ENCODE measurements around the gene CPT2. TPM values are rescaled to one million over a fixed set of nuclear protein-coding genes. Genes with fewer than 3 reads are reported as not detected.
A peak's percentile ranks its signal among the peaks of the same experiment; 100 is the strongest.

The CPT2 gene
- 13.4 and 18.3 TPM in 2 replicates for total RNA-seq
- 17.2 and 17.3 TPM in 2 replicates for polyA plus RNA-seq
- 11.4 TPM in 2 replicates for polyA plus RNA-seq (2012)
- 12.4 and 14.3 TPM in 2 replicates for polyA minus RNA-seq (ENCODE audit: low replicate concordance)

DNA sequence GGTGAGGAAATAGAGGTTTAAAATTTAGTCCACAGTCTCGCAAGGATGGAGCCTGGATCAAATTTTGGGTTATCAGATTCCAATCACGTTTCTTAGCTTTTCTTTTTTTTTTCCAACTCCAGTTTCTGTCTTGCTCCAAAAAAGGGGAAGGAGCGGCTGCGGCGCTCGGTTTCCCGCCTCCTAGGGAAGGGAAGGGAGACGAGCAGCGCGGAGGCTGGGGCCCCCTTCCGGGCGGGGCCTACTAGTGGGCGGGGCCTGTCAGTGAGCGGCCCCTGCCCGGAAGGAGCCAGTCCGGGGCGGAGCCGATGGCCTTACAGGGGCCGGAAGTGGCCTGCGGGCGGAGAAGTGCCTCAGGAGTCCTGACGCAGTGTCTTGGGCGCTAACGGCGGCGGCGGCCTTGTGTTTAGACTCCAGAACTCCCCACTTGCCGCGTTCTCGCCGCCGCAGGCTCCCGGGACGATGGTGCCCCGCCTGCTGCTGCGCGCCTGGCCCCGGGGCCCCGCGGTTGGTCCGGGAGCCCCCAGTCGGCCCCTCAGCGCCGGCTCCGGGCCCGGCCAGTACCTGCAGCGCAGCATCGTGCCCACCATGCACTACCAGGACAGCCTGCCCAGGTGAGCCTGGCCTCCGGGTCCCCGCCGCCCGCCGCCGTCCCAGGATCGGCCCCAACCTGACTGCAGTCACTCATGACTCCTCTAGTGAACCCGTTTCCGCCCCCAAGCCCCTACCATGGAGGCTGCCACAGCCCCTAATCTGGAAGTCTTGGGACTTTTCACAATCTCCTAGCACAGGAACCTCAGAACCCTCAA lies at the start of gene CPT2:
Gene CPT2, plus strand, starts transcription at position 340 of the 806 bp plus-strand sequence. Its CDS starts 120 bp downstream, at position 460.
- Histone ChIP-seq H3K9me3 (ENCODE audit: control insufficient read depth, insufficient read depth, low read depth, low read length) (no peaks in the 10 kb centered on the region), H3K79me2 (ENCODE audit: control insufficient read depth, insufficient read depth, low read length) (peaks cover 10% of the 10 kb centered on the region), H2AFZ (ENCODE audit: low read length) (peak within 1 kb of the TSS; percentile 61), H3K9ac (ENCODE audit: insufficient read depth, low read length) (peak within 1 kb of the TSS; percentile 98), H3K4me1 (ENCODE audit: control insufficient read depth, extremely low read depth, insufficient read depth, low read length) (peaks cover 17% of the 10 kb centered on the region), H3K27ac (ENCODE audit: insufficient read depth, low read length) (peak within 1 kb of the TSS; percentile 96), H4K20me1 (ENCODE audit: control insufficient read depth, extremely low read depth, insufficient read depth, low read length) (no peaks in the 10 kb centered on the region), H3K27me3 (ENCODE audit: control insufficient read depth, insufficient read depth, low read length) (no peaks in the 10 kb centered on the region), H3K4me3 (replicated peaks in 1 of 4; ENCODE audit: control extremely low read depth in 1 of 4, insufficient read depth in 1 of 4, low read depth in 3 of 4, low read length in 4 of 4) (peak within 1 kb of the TSS; percentile 87 to 98 (median 88)), H3K4me2 (ENCODE audit: extremely low read depth, insufficient read depth, low read length) (peak within 1 kb of the TSS; percentile 94), H3K36me3 (ENCODE audit: control insufficient read depth, insufficient read depth, low read length) (no peaks in the 10 kb centered on the region)
- peak; percentile 91 to 92 for DNase-seq (ENCODE audit: low read depth in 2 of 2)
- no peak for TF ChIP-seq EZH2 (IDR thresholded peaks at IDR 0.05; ENCODE audit: low read length, missing control alignments)
- TF ChIP-seq, protein P1, sequence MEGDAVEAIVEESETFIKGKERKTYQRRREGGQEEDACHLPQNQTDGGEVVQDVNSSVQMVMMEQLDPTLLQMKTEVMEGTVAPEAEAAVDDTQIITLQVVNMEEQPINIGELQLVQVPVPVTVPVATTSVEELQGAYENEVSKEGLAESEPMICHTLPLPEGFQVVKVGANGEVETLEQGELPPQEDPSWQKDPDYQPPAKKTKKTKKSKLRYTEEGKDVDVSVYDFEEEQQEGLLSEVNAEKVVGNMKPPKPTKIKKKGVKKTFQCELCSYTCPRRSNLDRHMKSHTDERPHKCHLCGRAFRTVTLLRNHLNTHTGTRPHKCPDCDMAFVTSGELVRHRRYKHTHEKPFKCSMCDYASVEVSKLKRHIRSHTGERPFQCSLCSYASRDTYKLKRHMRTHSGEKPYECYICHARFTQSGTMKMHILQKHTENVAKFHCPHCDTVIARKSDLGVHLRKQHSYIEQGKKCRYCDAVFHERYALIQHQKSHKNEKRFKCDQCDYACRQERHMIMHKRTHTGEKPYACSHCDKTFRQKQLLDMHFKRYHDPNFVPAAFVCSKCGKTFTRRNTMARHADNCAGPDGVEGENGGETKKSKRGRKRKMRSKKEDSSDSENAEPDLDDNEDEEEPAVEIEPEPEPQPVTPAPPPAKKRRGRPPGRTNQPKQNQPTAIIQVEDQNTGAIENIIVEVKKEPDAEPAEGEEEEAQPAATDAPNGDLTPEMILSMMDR (conservative IDR thresholded peaks at IDR 0.05 in 1 of 2, IDR thresholded peaks at IDR 0.05 in 1 of 2; ENCODE audit: low read depth in 1 of 2, low read length in 2 of 2): peak in 1 of 2 donors; percentile 9

DNA sequence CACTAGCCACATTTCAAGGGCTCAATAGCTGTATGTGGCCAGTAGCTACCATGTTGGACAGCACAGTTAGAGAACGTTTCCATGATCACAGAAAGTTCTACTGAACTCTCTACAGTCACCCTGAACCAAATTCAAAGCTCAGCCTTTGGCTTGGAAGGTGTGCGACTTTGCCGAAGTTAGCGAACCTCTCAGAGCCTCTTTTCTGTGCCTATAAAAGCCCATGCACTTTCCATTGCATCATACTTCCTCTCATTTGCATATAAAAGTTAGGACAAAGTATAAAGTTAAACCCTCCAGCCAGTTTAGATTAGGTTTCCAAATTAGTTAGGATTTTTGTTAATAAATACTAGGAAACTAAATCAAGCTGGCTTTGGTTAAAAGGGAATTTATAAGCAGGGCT lies 49.5 kb upstream of the CPT2 start:
- Histone ChIP-seq H3K27me3 (ENCODE audit: control insufficient read depth, insufficient read depth, low read length) (no peaks in the 10 kb centered on the region), H3K4me1 (ENCODE audit: control insufficient read depth, extremely low read depth, insufficient read depth, low read length) (peaks cover 18% of the 10 kb centered on the region), H2AFZ (ENCODE audit: low read length) (no peak overlapping the region), H3K79me2 (ENCODE audit: control insufficient read depth, insufficient read depth, low read length) (no peaks in the 10 kb centered on the region), H3K9ac (ENCODE audit: insufficient read depth, low read length) (no peak overlapping the region), H3K4me3 (replicated peaks in 1 of 4; ENCODE audit: control extremely low read depth in 1 of 4, insufficient read depth in 1 of 4, low read depth in 3 of 4, low read length in 4 of 4) (no peak overlapping the region), H3K36me3 (ENCODE audit: control insufficient read depth, insufficient read depth, low read length) (no peaks in the 10 kb centered on the region), H3K9me3 (ENCODE audit: control insufficient read depth, insufficient read depth, low read depth, low read length) (no peaks in the 10 kb centered on the region), H4K20me1 (ENCODE audit: control insufficient read depth, extremely low read depth, insufficient read depth, low read length) (no peaks in the 10 kb centered on the region), H3K4me2 (ENCODE audit: extremely low read depth, insufficient read depth, low read length) (no peak overlapping the region), H3K27ac (ENCODE audit: insufficient read depth, low read length) (peak overlapping the region; percentile 97)
- no peak for DNase-seq (ENCODE audit: low read depth in 2 of 2)
- TF ChIP-seq, protein P1 (conservative IDR thresholded peaks at IDR 0.05 in 1 of 2, IDR thresholded peaks at IDR 0.05 in 1 of 2; ENCODE audit: low read depth in 1 of 2, low read length in 2 of 2): no peak
- TF ChIP-seq EZH2 (IDR thresholded peaks at IDR 0.05; ENCODE audit: low read length, missing control alignments): no peak

GRCh38 chr1:53148123-53148522 lies 48.5 kb upstream of the CPT2 start:
- Histone ChIP-seq H3K79me2 (ENCODE audit: control insufficient read depth, insufficient read depth, low read length) (no peaks in the 10 kb centered on the region), H3K4me2 (ENCODE audit: extremely low read depth, insufficient read depth, low read length) (no peak overlapping the region), H2AFZ (ENCODE audit: low read length) (no peak overlapping the region), H3K36me3 (ENCODE audit: control insufficient read depth, insufficient read depth, low read length) (no peaks in the 10 kb centered on the region), H3K4me3 (replicated peaks in 1 of 4; ENCODE audit: control extremely low read depth in 1 of 4, insufficient read depth in 1 of 4, low read depth in 3 of 4, low read length in 4 of 4) (no peak overlapping the region), H3K27me3 (ENCODE audit: control insufficient read depth, insufficient read depth, low read length) (no peaks in the 10 kb centered on the region), H3K27ac (ENCODE audit: insufficient read depth, low read length) (no peak overlapping the region), H3K9ac (ENCODE audit: insufficient read depth, low read length) (no peak overlapping the region), H4K20me1 (ENCODE audit: control insufficient read depth, extremely low read depth, insufficient read depth, low read length) (no peaks in the 10 kb centered on the region), H3K4me1 (ENCODE audit: control insufficient read depth, extremely low read depth, insufficient read depth, low read length) (peaks cover 18% of the 10 kb centered on the region), H3K9me3 (ENCODE audit: control insufficient read depth, insufficient read depth, low read depth, low read length) (no peaks in the 10 kb centered on the region)
- TF ChIP-seq, protein P1 (conservative IDR thresholded peaks at IDR 0.05 in 1 of 2, IDR thresholded peaks at IDR 0.05 in 1 of 2; ENCODE audit: low read depth in 1 of 2, low read length in 2 of 2): no peak
- TF ChIP-seq EZH2 (IDR thresholded peaks at IDR 0.05; ENCODE audit: low read length, missing control alignments): no peak
- DNase-seq (ENCODE audit: low read depth in 2 of 2): peak in 1 of 2 donors; percentile 88
